Natural killer cell (primary cell): ENCODE data around the gene GYG1. TPM values are rescaled to one million over a fixed set of nuclear protein-coding genes. Genes with fewer than 3 reads are reported as not detected.
A peak's percentile ranks its signal among the peaks of the same experiment; 100 is the strongest.

Experiments used
- ATAC-seq, 3 donors: fragments of 150-1000 bp in 2 of 3; fragments of 200-7000 bp in 1 of 3; cut with Tn5 transposase; 1 replicate in 1 of 3; 2 replicates in 2 of 3; pipeline ENCODE4 v1.10.0; 2021; ENCODE audit warnings: mild to moderate bottlenecking in 2 of 3, moderate library complexity in 2 of 3
- DNase-seq, 2 donors: peaks; one replicate each; pipeline versions ENCODE4 v3.0.0 to v3.0.0-alpha.2; 2013 to 2021; ENCODE audit warnings: mixed read lengths in 1 of 2
- H3K27ac ChIP-seq: one replicate; pipeline ENCODE4 v1.5.1; 2013; ENCODE audit warnings: mild to moderate bottlenecking, low read length
- H3K27me3 ChIP-seq: one replicate; pipeline ENCODE4 v1.6.1; 2013; ENCODE audit warnings: low read length; ENCODE audit not compliant: control insufficient read depth, insufficient read depth
- H3K36me3 ChIP-seq: one replicate; pipeline ENCODE4 v1.6.1; 2013; ENCODE audit warnings: low read length; ENCODE audit not compliant: control insufficient read depth, insufficient read depth
- H3K4me1 ChIP-seq: one replicate; pipeline ENCODE4 v1.6.1; 2013; ENCODE audit warnings: low read length; ENCODE audit not compliant: control insufficient read depth, insufficient read depth
- H3K4me3 ChIP-seq: one replicate; pipeline ENCODE4 v1.5.1; 2013; ENCODE audit warnings: low read length
- H3K9me3 ChIP-seq: one replicate; pipeline ENCODE4 v1.6.1; 2013; ENCODE audit warnings: low read length; ENCODE audit not compliant: control insufficient read depth, insufficient read depth
- H3K27ac Mint-ChIP-seq, 2 donors: one replicate each; pipeline ENCODE4 v1.8.0; 2022; ENCODE audit warnings: mild to moderate bottlenecking in 2 of 2, mixed read lengths in 2 of 2, moderate library complexity in 1 of 2
- H3K27me3 Mint-ChIP-seq, 2 donors: one replicate each; pipeline ENCODE4 v1.8.0; 2022; ENCODE audit warnings: low read depth in 2 of 2, mixed read lengths in 2 of 2
- H3K36me3 Mint-ChIP-seq: one replicate; pipeline ENCODE4 v1.8.0; 2022; ENCODE audit warnings: mixed read lengths
- H3K4me1 Mint-ChIP-seq, 2 donors: one replicate each; pipeline ENCODE4 v1.8.0; 2022; ENCODE audit warnings: mixed read lengths in 2 of 2
- H3K4me3 Mint-ChIP-seq: one replicate; pipeline ENCODE4 v1.8.0; 2022; ENCODE audit warnings: mild to moderate bottlenecking, moderate library complexity, mixed read lengths
- H3K9me3 Mint-ChIP-seq, 2 donors: one replicate each; pipeline ENCODE4 v1.8.0; 2022; ENCODE audit warnings: mixed read lengths in 2 of 2
- CTCF ChIP-seq: fragments of 200-600 bp; IDR thresholded peaks from one replicate; pipeline ENCODE4 v1.8.0; 2022; ENCODE audit warnings: antibody characterized with exemption
- WGBS: methylation state at CpG from one replicate; pipeline ENCODE4 v1.1.7; 2013; ENCODE audit warnings: missing lambda C conversion rate; ENCODE audit not compliant: insufficient coverage; 5-methylcytosine and 5-hydroxymethylcytosine counted together
- intact Hi-C: fragments of 100-400 bp; cut with micrococcal nuclease; formaldehyde crosslinking; loops from one replicate; pipeline ENCODE4 v1.14.2; 2022
- total RNA-seq, 4 donors: library from RNA; stranded (reverse); fragments of 120-200 nt in 1 of 4; gene quantifications; one replicate each; pipeline versions ENCODE4 v1.2.3 to v1.2.4, GENCODE V29; 2013 to 2022

Gene GYG1
- 10 to 100 TPM; 46.6 to 56.5 (median 49.6) TPM for total RNA-seq
- 45.9 TPM for total RNA-seq (2013)

- peak within 1 kb of the TSS; percentile 86 for H3K4me3 Mint-ChIP-seq
- no peaks in the 10 kb centered on the region for H3K9me3 Mint-ChIP-seq
- DNase-seq (peak; percentile 78 to 93), ATAC-seq (peak; percentile 83 to 91 (median 88))
- under 1% methylated on average over 91 of the region's 91 CpGs for WGBS
- Histone ChIP-seq H3K4me3 (peak within 1 kb of the TSS; percentile 82), H3K9me3 (no peaks in the 10 kb centered on the region), H3K27me3 (no peaks in the 10 kb centered on the region), H3K27ac (peak within 1 kb of the TSS; percentile 88), H3K36me3 (peaks cover 23% of the 10 kb centered on the region), H3K4me1 (peaks cover 25% of the 10 kb centered on the region)
- H3K27me3 Mint-ChIP-seq, result no peaks in the 10 kb centered on the region
- TF ChIP-seq CTCF, result no peak
- intact Hi-C loops, result loop anchor here (1.0 to 5.0 kb wide), 2 partner anchors 18 to 96 kb away; partner anchors contain the start of gene HLTF
- peaks cover 11% of the 10 kb centered on the region for H3K36me3 Mint-ChIP-seq
- H3K4me1 Mint-ChIP-seq, result peaks cover 28 to 30% of the 10 kb centered on the region in 2 donors
- H3K27ac Mint-ChIP-seq, result peak within 1 kb of the TSS; percentile 70 to 91
Observed at GRCh38 chr3:148991219-148992026, at the start of gene GYG1. Gene GYG1, plus strand, starts transcription at chr3:148991540. Its CDS starts 101 bp downstream, at chr3:148991641.

- Histone ChIP-seq H3K9me3 (no peaks in the 10 kb centered on the region), H3K27me3 (no peaks in the 10 kb centered on the region), H3K4me3 (no peak overlapping the region), H3K27ac (no peak overlapping the region), H3K4me1 (no peaks in the 10 kb centered on the region), H3K36me3 (no peaks in the 10 kb centered on the region)
- intact Hi-C loops, result loop anchor here (1.0 kb wide), 1 partner anchor 82 kb away; no protein-coding TSS in a partner anchor
- Mint-ChIP-seq H3K27ac (no peak overlapping the region), H3K4me1 (no peaks in the 10 kb centered on the region), H3K9me3 (no peaks in the 10 kb centered on the region), H3K4me3 (no peak overlapping the region), H3K36me3 (no peaks in the 10 kb centered on the region), H3K27me3 (peaks cover 0 to 6% of the 10 kb centered on the region in 2 donors)
- DNase-seq (peak in 1 of 2 donors; percentile 64), ATAC-seq (peak; percentile 91 to 98 (median 98))
- 43% methylated on average over 1 of the region's 2 CpGs for WGBS
- peak; percentile 72 for TF ChIP-seq CTCF
Observed at GRCh38 chr3:148943506-148944205, 47.7 kb upstream of the GYG1 start.

- Mint-ChIP-seq H3K4me1 (no peaks in the 10 kb centered on the region), H3K9me3 (no peaks in the 10 kb centered on the region), H3K36me3 (no peaks in the 10 kb centered on the region), H3K27ac (no peak overlapping the region), H3K27me3 (no peaks in the 10 kb centered on the region), H3K4me3 (no peak overlapping the region)
- intact Hi-C loops, result no loop called here
- no peak overlapping the region for H3K27ac ChIP-seq
- TF ChIP-seq CTCF, result no peak
- H3K9me3 ChIP-seq, result no peaks in the 10 kb centered on the region
- WGBS, result 100% methylated on average over 1 of the region's 2 CpGs
- H3K36me3 ChIP-seq, result no peaks in the 10 kb centered on the region
- H3K4me1 ChIP-seq, result no peaks in the 10 kb centered on the region
- H3K4me3 ChIP-seq, result no peak overlapping the region
- ATAC-seq (no peak), DNase-seq (no peak)
- no peaks in the 10 kb centered on the region for H3K27me3 ChIP-seq
Observed at GRCh38 chr3:148945116-148945515, 46.2 kb upstream of the GYG1 start.
